M059J (cell line): ENCODE results near the gene TRPC4. TPM values are rescaled to one million over a fixed set of nuclear protein-coding genes. Genes with fewer than 3 reads are reported as not detected.

Experiments used
- DNase-seq: peaks from one replicate; pipeline ENCODE4 v3.0.0-alpha.2; 2012; ENCODE audit warnings: low read depth
- total RNA-seq: library from RNA; depleted of rRNA; stranded (reverse); fragments of >200 nt; shearing (Covaris generic); gene quantifications from 2 replicates; pipeline ENCODE4 v1.2.3, GENCODE V29; 2014

The TRPC4 gene
- total RNA-seq, 1 experiment from 2014 or later = 9.8 TPM

DNA sequence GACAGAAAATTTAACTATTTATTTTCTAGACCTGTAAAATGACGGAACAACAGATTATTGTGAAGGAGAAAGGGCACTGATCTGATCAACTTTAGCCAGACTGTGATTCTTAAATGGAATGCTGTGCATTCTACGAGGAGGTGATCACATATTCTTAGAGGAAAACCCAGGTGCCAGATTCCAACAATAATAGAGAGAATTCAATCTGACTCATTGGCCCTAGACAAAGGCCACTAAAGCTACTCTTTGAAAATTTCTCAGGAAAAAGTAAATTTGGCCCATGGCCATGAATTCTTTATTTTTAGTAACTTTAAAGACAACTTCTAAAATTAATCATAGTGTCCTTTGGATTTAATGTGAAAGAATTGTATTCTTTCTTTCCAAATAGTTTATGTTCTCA lies 212.4 kb downstream of the TRPC4 start:
- DNase-seq = peak; percentile 86

DNA sequence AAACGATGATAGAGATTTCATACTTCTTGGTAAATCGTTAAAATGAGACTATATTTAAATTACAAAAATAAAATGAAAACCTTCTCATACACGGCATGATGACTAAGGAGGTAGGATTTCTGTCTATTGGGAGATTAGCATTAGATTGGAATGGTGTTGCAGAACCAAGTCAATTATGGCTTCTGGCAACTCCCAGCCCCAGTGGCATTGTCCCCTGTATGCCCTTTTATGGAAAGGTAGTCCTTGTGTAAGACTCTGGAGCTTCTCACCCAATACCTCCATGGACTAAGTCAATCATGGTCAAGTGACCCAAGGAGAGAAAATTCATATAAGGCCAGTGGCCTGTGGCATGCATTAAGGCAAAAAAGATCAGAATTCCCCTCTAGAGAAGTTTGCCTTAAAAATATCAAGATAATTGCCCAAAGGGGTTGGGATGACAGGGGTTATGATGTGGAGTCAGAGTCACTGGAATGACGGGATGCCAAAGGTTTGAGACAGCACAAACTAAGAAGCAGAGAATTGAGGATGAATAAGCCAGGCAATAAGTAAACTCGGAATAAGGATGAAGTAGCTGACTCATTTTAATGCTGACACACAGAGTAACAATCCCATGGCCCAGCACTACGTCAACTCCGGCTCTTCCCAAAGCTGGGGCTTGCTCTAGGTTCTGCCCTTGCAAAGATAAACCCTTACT lies 213.2 kb downstream of the TRPC4 start:
- DNase-seq = peak; percentile 97

DNA sequence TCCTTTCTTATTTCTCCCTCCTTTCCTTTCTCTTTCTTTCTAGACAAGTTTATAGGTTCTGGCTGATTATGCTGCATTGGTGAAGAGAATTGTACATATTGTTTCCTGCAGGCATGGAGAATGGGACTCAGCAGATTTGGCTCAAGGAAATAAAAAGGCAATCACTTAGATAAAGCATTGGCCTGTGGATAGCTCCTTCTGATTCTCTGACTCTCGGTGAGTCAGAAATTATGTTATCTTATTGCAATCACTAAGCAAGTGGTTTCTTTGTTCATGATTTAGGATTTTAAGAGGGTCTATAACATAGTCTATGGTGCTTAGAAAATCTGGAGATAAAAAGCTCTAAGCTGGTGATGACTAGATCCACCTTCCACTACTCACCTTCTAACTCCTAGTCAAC lies 217.0 kb downstream of the TRPC4 start:
- peak; percentile 62 for DNase-seq

DNA sequence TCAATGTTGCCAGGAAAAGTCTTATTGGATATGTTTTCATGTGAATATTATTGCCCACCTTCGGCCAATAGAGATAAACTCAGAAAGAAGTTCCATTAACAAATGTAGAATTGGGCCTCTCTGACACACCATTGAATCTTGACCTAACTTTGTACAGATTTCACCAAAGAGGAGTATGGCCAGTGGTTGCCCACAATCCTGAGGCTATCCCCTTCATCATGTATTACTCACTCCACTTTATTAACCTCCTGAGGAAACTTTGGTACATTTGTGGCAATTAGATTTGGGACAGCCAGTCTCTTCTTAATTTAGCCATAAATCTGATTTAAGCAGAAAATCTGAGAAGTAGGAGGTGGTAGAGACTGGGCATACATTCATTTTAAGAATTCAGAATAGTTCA lies 217.7 kb downstream of the TRPC4 start:
- peak; percentile 72 for DNase-seq

DNA sequence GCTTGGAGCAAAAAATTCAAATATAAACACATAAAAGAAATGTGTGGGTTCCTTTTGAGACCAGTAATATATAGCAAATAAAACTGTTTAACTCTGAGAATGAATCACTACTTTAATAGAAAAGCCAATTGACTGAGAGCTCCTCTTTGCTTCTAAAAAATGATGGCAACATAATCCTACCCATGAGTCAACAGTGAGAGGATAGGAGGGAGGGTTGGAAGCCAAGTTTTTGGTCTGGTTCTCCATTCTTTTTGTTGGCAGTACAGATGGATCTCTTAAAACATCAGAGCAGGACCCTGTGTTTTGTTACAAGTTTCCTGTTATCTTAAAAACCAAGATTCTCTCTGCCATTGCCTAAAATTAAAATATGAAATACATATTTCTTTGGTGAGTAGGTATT lies 221.0 kb downstream of the TRPC4 start:
- peak; percentile 84 for DNase-seq

DNA sequence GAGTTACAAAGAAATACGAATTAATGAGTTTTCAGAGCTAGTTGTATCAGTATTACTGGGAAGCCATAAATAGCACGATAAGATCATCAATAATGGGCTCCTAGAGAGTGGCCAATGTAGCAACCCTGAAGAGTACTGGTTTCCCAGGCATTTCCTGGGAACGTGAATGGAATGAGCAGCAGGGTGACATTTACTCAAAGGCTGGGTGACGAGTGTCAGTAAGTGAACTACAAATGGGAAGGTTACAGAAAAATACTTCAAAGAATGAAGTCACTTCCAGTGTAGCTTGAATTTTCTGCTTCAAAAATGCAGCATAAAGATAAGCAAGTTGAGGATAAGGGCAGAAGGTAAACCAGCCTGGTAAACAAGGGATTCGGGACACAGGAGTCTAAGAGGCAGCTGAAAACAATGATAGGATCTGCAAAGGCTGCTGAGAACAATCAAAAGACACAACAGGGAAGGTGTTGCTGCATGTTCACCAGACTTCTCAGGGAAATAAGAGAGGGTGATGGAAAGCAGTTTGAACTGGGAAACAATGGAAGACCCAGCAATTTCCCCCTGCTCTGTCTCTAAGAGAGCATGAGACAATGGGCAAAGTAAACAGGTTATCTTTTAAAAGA lies 222.4 kb downstream of the TRPC4 start:
- peak; percentile 2 for DNase-seq

DNA sequence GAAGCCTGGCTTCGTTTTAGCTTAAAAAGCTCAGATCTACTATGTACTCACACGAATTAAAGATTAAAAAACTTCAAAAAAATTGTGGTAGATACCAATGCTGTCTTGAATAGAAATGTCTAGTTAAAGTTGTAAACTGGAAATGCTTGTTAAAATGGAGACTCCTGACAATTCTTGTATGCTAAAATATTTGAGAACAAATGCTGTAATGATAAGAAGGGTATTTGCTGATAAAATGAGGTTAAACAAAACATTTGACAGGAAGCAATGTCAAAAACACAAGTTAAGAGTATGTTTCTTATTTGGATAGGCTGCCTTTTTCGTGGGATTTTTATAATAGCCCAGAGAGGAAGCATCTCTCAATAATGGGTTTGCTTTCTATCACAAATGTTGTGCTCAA lies 223.0 kb downstream of the TRPC4 start:
- no peak for DNase-seq

DNA sequence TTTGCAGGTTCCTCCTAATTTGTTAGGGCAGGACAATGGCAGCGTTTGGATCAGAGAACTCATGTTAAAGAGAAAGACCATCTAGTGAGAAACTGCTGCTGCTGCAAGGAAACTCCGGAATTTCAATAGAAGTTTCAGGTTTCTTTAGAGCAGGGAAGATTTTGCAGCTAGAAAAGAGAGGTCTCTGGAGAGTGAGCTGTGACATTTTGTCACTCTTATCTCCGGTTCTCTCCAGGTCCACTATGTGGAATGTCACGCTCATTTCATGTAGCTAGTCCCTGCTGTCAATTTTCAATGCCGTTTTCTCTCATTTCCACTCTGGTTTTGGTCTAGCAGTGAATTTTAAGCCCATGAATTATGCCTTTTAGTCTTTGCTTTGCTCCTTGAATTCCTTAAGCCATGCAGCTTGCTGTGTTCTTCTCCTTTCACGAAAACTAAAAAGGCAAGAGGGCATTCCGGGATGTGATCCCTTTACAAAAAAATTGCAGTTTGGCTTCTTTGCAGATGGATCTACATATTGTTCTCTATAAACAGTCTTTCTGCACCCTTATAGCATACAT lies 224.3 kb downstream of the TRPC4 start:
- DNase-seq = no peak

DNA sequence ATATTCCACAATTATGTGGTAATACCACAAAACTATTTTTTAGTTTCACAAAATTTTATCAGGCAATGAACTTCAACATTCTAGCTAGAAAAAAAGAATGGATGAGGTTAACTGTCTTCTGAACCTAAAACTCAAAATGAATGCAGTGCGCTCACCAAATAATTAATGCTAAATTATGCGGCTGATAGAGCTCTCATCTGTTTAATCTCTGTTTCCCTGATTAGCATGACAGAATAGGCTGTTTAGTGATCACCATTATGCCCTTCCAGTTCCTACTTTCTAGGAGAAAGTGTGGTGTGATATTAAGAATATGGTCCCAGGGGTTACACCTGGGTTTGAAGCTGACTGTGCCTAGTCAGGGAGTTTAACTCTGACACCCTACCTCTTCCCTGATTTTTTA lies 228.2 kb downstream of the TRPC4 start:
- DNase-seq = no peak

DNA sequence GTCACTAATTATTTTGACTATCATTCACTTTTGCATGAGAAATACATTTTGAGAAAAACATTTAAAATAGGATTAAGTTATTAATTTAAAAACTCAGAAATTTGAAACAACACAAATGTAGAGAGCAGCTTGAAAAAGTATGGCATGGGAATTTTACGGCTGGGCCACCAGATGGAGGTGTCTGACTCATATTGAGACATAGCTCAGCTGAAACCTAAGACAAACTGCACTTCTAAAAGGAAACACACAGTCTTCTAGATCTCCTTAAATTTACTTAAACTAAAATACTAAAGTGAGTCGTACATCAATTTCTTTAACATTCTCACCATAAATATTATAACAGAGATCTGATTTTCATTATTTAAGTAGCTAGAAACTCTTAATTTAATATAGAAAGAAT lies 229.1 kb downstream of the TRPC4 start:
- peak; percentile 61 for DNase-seq

DNA sequence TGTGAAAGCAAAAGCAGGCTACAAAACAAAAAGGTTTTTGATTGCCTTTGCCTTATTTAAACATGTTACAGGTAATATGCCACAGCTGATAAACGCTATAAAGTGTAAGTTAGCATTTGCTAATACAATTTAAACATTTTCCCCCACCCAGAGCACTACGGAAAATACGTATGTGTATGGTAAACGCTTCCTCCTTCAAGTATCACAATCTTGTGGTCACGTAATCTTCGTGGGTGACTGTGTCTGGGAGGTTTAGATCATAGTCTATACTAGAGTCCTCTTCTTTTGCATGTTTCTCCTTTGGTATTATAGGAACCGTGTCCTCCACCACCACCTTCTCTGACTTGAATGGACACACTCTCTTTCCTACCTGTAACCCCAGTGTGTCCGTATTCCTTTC lies 232.9 kb downstream of the TRPC4 start:
- DNase-seq = no peak

DNA sequence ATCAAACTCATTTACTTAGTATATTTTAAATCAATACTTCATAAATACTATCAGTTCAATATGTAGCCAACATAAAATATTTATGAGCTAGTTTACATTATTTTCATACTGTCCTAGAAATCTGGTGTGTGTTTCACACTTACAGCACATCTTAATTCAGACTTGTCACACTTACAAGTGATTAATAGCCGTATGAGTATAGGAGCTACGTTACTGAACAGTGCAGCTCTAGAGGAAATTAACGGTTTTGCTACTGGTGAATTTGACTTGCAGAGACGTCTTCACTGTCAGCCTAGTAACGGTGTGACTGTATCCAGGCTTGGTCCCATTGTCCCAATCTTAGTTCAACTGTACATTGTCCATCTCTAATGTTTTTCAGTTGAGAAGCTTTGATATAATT lies 237.3 kb downstream of the TRPC4 start:
- no peak for DNase-seq

DNA sequence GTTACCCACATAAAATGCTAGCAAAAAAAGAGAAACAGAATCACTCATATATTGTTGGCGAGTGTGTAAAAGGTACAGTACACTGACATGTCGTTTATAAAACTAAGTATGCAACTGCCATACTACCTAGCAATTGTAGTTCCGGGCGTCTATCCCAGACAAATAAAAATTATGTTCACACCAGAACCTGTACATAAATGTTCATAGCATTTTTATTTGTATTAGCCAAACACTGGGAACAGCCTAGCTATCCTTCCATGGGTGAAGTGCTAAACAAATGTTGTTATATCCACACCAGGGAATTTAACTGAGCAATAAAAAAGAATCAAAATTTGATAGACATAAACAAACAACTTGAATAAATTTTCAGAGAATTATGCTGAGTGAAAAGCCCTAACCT lies 242.1 kb downstream of the TRPC4 start:
- DNase-seq = no peak

DNA sequence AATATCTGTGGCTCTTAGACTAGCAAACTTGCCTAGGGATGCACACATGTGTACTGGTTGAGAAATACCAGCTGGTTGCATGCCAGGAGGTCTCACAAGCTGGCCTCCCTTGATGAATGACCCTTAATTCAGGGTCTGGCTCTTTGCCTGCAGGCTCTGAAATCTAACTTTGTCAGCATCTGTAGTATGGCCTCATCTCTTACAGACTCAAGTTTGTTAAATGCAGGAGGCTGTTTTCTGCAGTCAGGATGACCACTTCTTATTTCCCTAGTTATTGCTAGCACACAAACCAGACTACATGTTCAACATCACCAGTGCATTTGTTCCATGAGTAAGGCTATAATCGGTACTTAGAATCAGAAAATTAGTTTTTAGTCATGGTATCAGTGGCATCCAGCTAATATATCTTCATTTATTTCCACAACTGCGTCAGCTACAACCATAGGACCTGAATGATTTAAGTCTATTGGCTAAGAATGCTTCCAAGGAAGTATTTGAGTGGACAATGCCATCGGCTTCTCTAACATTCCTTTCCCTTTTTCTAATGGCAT lies 247.7 kb downstream of the TRPC4 start:
- peak; percentile 53 for DNase-seq

DNA sequence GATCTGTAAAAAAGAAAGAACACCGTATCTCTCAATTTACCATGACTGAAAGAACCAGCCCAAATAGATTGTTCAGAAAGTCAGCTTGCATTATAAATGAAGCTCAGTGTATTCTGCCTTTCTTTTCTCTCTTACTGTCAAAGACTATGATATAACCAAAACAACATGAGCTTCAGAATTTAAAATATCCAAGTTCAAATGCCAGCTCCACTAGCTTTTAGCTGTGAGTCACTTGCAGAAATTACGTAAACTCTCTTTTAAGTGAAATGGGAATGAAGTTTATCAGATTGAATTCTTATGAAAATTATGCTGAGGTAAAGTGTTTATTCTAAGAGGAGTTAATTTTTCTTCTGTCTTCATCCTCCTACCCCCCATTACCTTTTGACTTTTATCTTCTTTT lies 251.0 kb downstream of the TRPC4 start:
- peak; percentile 75 for DNase-seq

DNA sequence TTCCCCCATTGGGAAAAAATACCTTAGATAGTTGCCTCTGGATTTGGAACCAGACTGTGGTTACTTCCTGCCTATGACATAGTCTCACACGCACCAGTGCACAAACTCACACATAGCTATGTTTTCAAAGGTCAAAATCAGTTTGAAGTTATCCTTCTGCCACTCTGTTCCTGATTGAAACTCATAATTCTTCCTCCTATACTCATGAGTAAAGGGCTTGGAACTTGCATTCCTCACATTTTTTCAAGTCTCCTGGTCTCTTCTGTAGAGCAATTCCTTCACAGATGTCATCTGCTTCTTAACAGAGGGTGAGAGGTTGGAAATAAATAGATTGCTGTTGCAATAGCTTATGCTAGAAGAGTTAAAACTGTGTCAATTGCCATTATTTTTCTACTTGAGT lies 252.4 kb downstream of the TRPC4 start:
- DNase-seq = peak; percentile 92

DNA sequence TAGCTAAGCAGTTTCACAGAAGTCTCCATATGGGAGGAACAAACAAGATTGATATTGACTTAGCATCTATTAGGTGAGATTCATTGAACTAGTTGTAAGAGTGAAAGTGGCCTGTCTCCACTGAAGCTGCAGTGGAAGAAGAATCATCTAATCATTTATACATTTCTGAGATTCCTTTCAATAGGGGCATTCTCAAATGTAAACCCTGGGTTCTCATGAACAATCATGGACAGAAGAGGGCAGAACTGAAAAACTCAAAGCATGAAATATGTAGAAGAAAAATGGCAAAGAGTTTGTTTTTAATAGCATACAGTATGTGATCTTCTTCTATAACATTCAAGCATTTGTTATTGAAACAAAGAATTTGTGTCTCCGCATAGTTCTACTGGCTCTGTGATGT lies 253.4 kb downstream of the TRPC4 start:
- DNase-seq = no peak

DNA sequence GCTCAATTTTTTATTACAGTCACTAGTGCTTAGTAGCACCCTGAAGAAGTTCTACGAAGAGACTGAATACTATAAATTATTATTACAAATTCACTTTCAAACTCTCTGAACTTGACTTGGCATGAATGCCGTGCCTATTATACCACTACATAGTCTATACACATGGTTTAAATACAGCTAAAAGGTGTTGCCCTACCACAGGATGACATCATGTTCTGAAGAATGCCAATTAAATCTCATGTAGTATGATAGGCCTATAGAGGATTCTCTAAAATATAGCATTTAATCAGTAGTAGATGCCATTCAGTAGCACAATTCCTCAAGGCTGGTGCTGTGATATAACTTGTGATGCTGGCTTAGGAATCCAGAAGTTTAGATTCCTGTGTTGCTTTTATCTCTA lies 254.3 kb downstream of the TRPC4 start:
- DNase-seq = no peak

DNA sequence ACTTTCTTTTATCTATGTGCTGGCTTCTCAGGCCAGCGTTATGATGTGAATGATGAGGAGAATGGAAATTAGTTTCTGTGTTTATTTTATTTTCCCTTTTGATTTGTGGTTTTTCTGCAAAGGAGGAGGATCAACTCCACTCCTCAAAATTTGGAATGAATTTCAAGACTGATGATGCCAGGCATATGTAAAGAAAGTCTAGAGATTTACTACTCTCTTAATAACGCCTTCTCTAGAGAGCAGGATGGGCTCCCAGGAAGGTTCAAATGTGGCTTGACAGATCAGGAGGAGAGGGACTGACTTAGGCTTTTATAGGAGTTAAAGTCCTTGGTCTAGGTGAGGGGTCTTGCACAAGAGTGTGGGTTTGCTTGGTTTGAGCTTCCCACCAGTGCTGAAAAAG lies 255.9 kb downstream of the TRPC4 start:
- no peak for DNase-seq

DNA sequence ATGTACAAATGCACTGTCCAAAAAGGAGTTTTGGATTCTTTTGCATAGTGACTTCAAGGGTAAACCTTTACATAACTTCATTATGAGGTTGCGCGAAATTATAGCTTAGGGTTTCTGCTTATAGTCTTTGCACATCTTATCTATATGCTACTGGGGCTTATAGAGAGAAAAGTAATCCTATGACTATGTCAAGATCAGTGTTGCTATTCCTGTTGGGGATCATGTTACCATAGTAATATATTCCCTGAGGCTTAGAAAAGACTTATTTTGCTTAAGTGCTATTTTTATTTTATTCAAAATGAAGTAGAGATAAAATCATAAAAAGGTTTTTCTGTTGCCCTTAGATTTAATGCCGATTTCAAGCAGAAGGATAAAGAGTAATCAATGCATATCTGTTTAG lies 256.3 kb downstream of the TRPC4 start:
- DNase-seq = peak; percentile 43

DNA sequence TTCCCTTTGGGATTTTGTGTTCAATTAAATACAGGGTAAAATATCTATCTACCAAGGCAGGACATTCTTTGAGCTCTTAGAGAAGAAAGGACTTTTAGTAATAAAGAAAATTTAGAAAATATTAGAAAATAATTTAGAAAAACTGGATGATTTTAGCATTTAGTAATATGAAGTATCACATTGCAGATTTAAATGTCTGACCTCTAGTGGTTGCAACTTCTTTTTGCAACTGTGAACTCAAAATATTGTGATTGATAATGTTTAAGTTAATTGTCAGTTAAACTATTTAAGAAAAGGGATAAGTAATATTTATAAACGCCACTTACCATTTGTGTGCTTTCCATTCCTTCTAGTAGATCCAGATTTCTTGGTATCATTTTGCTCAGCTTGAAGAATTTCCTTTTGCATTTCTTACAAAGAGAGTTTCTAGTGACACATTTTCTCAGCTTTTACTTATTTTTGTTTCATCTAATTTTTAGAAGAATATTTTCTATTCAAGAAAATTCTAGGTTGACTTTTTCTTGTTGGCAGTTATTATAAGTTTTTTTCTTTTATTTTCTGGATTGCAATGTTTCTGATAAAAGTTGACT lies 260.7 kb downstream of the TRPC4 start:
- DNase-seq = no peak

DNA sequence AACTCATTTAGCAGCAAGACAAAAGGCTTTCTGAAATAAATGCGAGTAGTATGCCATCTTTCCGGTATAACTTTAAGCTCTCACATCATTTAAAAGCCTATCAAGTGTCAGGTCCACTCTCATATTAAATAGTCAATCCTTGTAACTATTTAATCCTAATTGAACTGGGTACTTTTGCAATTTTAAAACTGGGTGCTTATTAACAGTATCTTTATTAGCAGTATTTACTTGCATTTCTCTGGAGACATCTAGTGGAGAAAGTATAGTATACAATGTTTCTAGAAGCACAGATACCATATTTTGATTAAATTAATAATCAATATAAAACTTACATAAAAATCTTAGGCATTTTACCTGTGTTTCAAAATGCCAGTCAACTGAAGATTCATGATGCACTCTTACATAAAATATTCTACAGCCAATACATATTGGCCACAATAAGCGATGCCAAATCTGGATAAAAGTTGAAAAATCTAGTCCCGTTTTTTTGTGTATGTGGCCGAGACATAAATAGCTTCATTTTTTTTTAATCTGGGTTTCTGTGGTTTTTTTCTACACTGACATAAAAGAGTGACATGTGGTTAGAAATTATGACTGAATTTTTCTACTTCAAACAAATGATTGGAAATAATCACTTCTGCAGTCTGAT lies 266.7 kb downstream of the TRPC4 start:
- peak; percentile 42 for DNase-seq
